Neural progenitor cell (in vitro differentiated cells): ENCODE measurements around the gene KIRREL3.

Experiments
- EZH2 ChIP-seq: fragments of 200-600 bp; sonication (generic); IDR thresholded peaks from 2 replicates; pipeline ENCODE4 v1.6.1; 2017; ENCODE audit warnings: antibody characterized with exemption, mild to moderate bottlenecking, moderate library complexity
- EZH2phosphoT487 ChIP-seq: fragments of 200-600 bp; sonication (generic); IDR thresholded peaks from 2 replicates; pipeline ENCODE4 v1.6.1; 2017; ENCODE audit warnings: antibody characterized with exemption
- TF ChIP-seq, protein P1 (sequence below): fragments of 200-600 bp; sonication (generic); IDR thresholded peaks from 2 replicates; pipeline ENCODE4 v1.5.1; 2017; ENCODE audit warnings: antibody characterized with exemption, mild to moderate bottlenecking

DNA sequence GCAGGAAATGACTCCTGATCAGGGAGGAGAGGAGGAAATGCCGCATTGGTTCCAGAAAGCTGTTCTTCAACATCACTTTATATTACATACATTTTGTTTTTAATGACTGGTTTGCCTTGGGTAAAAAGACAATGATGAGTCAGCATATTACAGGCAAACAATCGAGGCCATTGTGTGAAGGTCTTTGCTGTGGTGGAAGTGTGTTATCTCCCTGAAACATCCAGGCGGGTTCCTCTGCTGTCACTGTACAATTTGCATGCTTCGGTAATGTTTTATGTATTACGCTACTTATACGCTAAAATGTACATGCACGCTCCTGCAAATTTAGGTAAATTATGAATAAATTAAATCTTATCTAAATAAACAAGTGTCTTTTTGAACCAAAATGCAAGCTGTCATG is 161.1 kb downstream of the KIRREL3 start:
- TF ChIP-seq, protein P1, sequence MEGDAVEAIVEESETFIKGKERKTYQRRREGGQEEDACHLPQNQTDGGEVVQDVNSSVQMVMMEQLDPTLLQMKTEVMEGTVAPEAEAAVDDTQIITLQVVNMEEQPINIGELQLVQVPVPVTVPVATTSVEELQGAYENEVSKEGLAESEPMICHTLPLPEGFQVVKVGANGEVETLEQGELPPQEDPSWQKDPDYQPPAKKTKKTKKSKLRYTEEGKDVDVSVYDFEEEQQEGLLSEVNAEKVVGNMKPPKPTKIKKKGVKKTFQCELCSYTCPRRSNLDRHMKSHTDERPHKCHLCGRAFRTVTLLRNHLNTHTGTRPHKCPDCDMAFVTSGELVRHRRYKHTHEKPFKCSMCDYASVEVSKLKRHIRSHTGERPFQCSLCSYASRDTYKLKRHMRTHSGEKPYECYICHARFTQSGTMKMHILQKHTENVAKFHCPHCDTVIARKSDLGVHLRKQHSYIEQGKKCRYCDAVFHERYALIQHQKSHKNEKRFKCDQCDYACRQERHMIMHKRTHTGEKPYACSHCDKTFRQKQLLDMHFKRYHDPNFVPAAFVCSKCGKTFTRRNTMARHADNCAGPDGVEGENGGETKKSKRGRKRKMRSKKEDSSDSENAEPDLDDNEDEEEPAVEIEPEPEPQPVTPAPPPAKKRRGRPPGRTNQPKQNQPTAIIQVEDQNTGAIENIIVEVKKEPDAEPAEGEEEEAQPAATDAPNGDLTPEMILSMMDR: no peak
- TF ChIP-seq EZH2 (no peak), EZH2phosphoT487 (no peak)
